ENCODE data around the gene REL. TPM values are rescaled to one million over a fixed set of nuclear protein-coding genes. Genes with fewer than 3 reads are reported as not detected.

REL gene
- total and polyA plus RNA-seq, 9 of the 15 experiments (the other 6 are each of a cell fraction or from before 2014, with no cell fraction given): 0.63 to 8.6 (median 6.3) TPM

DNA sequence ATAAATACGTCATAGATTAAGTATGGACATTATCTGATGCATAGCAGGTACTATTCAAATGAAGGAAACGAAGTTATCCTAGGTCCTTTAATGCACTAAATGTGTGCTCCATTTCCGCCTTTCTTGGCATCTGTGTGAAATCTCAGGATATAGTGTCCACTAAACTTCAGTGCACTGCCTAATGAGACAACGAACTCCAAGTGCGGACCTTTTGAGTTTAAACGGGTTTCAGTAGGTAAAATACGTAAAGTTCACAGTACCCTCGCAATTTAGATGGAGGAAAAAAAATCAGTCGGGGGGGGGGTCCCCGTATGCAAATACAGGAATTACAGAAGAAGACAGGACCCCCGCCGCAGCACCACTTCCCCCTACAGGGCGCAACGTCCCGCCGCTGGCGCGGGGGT, 729 bp upstream of the REL start:
- intact Hi-C loops (cut with micrococcal nuclease): loop anchor here (10.0 kb wide), 2 partner anchors 114 to 294 kb away; no protein-coding TSS in a partner anchor
- no TSS peak for BruUV-seq (replicated peaks)
- Histone ChIP-seq H3K9me3 (replicated peaks; ENCODE audit: control insufficient read depth, insufficient read depth, low read depth, low read length) (no peaks in the 10 kb centered on the region), H3K4me1 (replicated peaks in 1 of 2; ENCODE audit: control insufficient read depth in 2 of 2, insufficient read depth in 2 of 2, low read length in 2 of 2) (peaks cover 5 to 8% of the 10 kb centered on the region in 2 experiments; a peak in 2 of 5 replicates), H3K27me3 (ENCODE audit: control insufficient read depth in 2 of 2, insufficient read depth in 2 of 2, low read length in 2 of 2) (no peaks in the 10 kb centered on the region), H2AFZ (ENCODE audit: low read depth, low read length) (peak overlapping the region; percentile 89), H3K36me3 (ENCODE audit: control insufficient read depth, insufficient read depth, low read length) (no peaks in the 10 kb centered on the region), H3K79me2 (ENCODE audit: control insufficient read depth, insufficient read depth, low read length) (peaks cover 45% of the 10 kb centered on the region), H3K9me1 (ENCODE audit: control insufficient read depth, insufficient read depth, low read length) (no peaks in the 10 kb centered on the region), H4K20me1 (replicated peaks; ENCODE audit: control insufficient read depth, insufficient read depth, low read length) (no peaks in the 10 kb centered on the region), H3K4me2 (ENCODE audit: insufficient read depth, low read length) (peak overlapping the region; percentile 82), H3K4me3 (peak overlapping the region; percentile 86), H3K27ac (ENCODE audit: extremely low read depth, low read depth, low read length) (peak overlapping the region; percentile 86), H3K9ac (ENCODE audit: insufficient read depth in 1 of 2, low read depth in 2 of 2, low read length in 2 of 2) (peak overlapping the region; percentile 79 to 97)
- ATAC-seq (no peak), FAIRE-seq (no peak), DNase-seq (ENCODE audit: extremely low read depth in 1 of 4, low spot score in 3 of 4) (no peak)
- in situ Hi-C loops (cut with MboI): no loop called here
- WGBS (ENCODE audit: insufficient coverage, low coverage, missing lambda C conversion rate): 5% methylated on average over 13 of the region's 18 CpGs
- ChIA-PET CTCF (ENCODE audit: low intra/inter-chr PET ratio) (no interaction called here), POLR2A (interaction anchor here (0.8 to 2.7 kb wide), 2 partner anchors 13 to 44 kb away, joined by 3 to 10 read pairs; no protein-coding TSS in a partner anchor)
- TF ChIP-seq SPI1 (IDR thresholded peaks at IDR 0.05; ENCODE audit: borderline replicate concordance, low read depth, low read length): peak; percentile 71; the same call in 1 of the 2 replicates
- 0 out of 2 replicates have a peak, but pooled peaks have one; percentile 52 for TF ChIP-seq ELF1 (tag; IDR thresholded peaks at IDR 0.05)
- no peak for TF ChIP-seq KLF10 (CRISPR knock-in tag; IDR thresholded peaks at IDR 0.05)
- peak; percentile 35; the same call in 1 of the 2 replicates for TF ChIP-seq SMARCE1 (IDR thresholded peaks at IDR 0.05)
- TF ChIP-seq HMG20B (CRISPR knock-in tag; IDR thresholded peaks at IDR 0.05): 0 out of 2 replicates have a peak, but pooled peaks have one; percentile 58
- peak in 1 of 3 experiments; percentile 39 for TF ChIP-seq YY1 (IDR thresholded peaks at IDR 0.05; ENCODE audit: borderline replicate concordance in 1 of 3, control insufficient read depth in 1 of 3, extremely low read depth in 1 of 3, insufficient read depth in 3 of 3, insufficient read length in 1 of 3, insufficient replicate concordance in 2 of 3, low read depth in 1 of 3, low read length in 2 of 3)
- TF ChIP-seq, protein P1, sequence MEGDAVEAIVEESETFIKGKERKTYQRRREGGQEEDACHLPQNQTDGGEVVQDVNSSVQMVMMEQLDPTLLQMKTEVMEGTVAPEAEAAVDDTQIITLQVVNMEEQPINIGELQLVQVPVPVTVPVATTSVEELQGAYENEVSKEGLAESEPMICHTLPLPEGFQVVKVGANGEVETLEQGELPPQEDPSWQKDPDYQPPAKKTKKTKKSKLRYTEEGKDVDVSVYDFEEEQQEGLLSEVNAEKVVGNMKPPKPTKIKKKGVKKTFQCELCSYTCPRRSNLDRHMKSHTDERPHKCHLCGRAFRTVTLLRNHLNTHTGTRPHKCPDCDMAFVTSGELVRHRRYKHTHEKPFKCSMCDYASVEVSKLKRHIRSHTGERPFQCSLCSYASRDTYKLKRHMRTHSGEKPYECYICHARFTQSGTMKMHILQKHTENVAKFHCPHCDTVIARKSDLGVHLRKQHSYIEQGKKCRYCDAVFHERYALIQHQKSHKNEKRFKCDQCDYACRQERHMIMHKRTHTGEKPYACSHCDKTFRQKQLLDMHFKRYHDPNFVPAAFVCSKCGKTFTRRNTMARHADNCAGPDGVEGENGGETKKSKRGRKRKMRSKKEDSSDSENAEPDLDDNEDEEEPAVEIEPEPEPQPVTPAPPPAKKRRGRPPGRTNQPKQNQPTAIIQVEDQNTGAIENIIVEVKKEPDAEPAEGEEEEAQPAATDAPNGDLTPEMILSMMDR (IDR thresholded peaks at IDR 0.05 in 2 of 3, conservative IDR thresholded peaks at IDR 0.05 in 1 of 3; ENCODE audit: insufficient read depth in 2 of 3, low read depth in 1 of 3, low read length in 3 of 3): peak in 2 of 3 experiments; percentile 22 to 33; a peak in 2 of 6 replicates
- peak; percentile 7 to 26; a peak in 1 of 4 replicates for TF ChIP-seq RAD21 (CRISPR knock-in tag; conservative IDR thresholded peaks at IDR 0.05 in 1 of 2, IDR thresholded peaks at IDR 0.05 in 1 of 2)
- TF ChIP-seq, protein P2, sequence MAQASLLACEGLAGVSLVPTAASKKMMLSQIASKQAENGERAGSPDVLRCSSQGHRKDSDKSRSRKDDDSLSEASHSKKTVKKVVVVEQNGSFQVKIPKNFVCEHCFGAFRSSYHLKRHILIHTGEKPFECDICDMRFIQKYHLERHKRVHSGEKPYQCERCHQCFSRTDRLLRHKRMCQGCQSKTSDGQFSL (CRISPR knock-in tag; IDR thresholded peaks at IDR 0.05): no peak; the same call in 1 of the 2 replicates
- TF ChIP-seq, protein P2 (tag; IDR thresholded peaks at IDR 0.05): peak in 1 of 2 experiments; percentile 61; a peak in 1 of 4 replicates
- TF ChIP-seq ZBTB7A (IDR thresholded peaks at IDR 0.05; ENCODE audit: borderline replicate concordance, control insufficient read depth, low read depth, low read length): peak; percentile 93; the same call in 1 of the 2 replicates
- TF ChIP-seq, protein P3, sequence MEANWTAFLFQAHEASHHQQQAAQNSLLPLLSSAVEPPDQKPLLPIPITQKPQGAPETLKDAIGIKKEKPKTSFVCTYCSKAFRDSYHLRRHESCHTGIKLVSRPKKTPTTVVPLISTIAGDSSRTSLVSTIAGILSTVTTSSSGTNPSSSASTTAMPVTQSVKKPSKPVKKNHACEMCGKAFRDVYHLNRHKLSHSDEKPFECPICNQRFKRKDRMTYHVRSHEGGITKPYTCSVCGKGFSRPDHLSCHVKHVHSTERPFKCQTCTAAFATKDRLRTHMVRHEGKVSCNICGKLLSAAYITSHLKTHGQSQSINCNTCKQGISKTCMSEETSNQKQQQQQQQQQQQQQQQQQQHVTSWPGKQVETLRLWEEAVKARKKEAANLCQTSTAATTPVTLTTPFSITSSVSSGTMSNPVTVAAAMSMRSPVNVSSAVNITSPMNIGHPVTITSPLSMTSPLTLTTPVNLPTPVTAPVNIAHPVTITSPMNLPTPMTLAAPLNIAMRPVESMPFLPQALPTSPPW (CRISPR knock-in tag; IDR thresholded peaks at IDR 0.05): no peak
- no peak for TF ChIP-seq RNF2 (IDR thresholded peaks at IDR 0.05)
- no peak for TF ChIP-seq ARNT (IDR thresholded peaks at IDR 0.05)
- TF ChIP-seq XRCC5 (IDR thresholded peaks at IDR 0.05; ENCODE audit: low read depth, low read length): 0 out of 2 replicates have a peak, but pooled peaks have one; percentile 33
- TF ChIP-seq MYC (IDR thresholded peaks at IDR 0.05; ENCODE audit: low read depth, low read length): peak; percentile 24; the same call in 1 of the 2 replicates
- TF ChIP-seq MYC (CRISPR knock-in tag; IDR thresholded peaks at IDR 0.05; ENCODE audit: borderline replicate concordance, low read depth): no peak
